RCC 7860 (cell line): ENCODE measurements around the gene PRKD2.
A peak's percentile ranks its signal among the peaks of the same experiment; 100 is the strongest.
"Not testable (repeated sequence)": the region's sequence is repeated elsewhere in the genome, so short reads cannot be mapped to it uniquely, and the experiment has no call there.

Source experiments
- DNase-seq: peaks from one replicate; pipeline ENCODE4 v3.0.0-alpha.2; 2015; ENCODE audit warnings: low spot score
- FAIRE-seq: peaks from 2 replicates; lab custom pipeline; 2012; peaks lifted over from hg19 to GRCh38; lab: Jason Lieb, UNC

Gene PRKD2

DNA sequence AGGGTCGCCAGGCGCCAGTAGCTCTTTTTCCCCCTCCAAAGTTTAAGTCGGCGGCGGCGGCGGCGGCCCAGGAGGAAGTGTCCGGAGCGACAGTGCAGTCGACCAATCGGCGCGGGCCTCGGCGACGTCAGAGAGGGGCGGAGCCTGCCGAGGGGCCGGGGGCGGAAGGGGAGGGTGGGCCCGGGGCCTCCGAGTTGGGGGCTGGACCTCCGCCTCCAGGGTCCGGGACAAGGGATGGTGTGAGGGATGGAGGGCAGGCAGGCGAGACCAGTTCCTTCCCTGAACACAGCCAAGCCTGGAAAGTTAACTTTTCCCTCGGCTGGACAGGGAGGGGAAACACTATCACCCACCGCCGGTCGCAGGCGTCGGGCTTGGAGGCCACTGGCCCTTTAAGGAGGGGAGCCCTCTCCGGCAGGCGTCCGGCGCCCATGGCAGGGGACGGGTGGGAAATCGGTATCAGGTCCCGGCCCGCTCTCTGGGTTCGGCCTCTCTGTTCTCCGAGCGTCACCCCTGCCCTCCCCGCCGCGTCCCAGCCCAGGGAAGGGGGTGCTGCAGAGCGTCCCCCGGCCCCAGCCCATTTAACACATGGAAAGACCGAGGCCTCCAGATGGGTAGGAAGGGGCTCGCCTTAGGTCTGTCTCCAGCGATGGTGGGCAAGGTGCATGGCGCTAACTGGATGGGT lies at the start of gene PRKD2:
Gene PRKD2 (minus strand): TSS at position 81 of the 682 bp plus-strand sequence. CDS start 744 bp downstream, outside the sequence.
- FAIRE-seq: no peak
- DNase-seq: peak; percentile 47

DNA sequence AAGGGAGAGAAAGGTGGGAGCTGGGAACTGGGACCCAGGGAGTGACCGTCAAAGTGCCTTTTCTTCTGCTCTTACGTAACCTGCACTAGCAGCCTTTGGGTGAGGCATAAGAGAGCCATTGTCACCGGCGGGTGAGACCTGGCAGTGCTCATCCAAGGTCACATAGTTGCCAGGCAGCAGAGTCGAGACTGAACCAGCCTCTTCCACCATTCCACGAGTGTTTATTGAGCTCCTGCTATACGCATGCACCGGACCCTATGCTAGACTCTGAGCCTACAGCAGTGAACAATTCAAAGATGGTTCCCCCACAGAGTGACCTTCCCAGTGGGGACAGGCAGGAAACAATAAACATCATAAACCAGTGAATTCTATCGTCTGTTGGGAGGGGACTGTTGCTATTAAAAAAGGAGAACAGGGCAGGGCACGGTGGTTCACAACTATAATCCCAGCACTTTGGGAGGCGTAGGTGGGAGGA lies 47.9 kb upstream of the PRKD2 start:
- FAIRE-seq: no peak
- DNase-seq: no peak

DNA sequence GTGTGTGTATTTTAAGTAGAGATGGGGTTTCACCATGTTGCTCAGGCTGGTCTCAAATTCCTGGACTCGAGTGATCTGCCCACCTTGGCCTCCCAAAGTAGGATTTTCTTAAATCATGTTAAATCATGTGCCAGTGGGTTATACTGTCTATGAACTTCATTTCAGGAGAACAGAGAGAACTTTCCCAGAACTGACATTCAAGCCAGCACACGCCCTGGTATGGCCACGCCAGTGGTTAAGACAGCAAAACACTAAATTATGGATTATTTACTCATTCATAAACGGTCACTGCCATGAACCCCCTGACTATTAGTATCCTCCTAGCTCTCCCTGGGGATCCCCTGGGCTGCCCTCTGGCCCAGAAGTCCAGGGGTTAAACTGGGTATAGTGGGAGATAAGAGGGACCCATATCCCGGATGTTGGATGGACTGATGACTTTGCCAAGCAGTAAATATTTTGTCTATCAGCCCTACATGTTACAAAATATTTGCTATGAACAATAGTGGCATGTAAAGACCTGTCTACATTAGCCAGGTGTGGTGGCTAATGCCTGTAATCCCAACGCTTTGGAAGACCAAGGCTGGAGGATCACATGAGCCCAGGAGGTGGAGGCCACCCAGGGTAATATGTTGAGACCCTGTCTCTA lies 45.5 kb upstream of the PRKD2 start:
- FAIRE-seq: no peak
- no peak for DNase-seq

DNA sequence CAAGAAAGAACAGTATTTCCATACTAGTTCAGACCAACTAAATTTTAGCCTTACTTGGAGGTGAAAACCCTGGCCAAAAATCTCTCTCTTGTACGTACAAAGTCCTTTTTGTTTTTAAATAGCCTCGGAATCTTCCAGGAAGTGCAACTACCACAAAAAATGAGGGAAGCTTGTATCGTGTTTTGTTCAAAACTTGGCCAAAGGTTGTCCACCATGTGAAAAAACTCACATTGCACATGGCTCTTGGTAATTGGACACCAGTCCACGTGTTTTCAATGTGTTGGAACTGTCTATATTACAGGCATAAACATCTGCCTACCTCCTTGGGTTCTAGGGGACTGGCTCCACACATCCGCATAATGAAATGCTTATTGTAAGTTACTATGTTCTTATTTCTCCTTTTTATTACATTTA lies 44.5 kb upstream of the PRKD2 start:
- FAIRE-seq (no peak), DNase-seq (no peak)

DNA sequence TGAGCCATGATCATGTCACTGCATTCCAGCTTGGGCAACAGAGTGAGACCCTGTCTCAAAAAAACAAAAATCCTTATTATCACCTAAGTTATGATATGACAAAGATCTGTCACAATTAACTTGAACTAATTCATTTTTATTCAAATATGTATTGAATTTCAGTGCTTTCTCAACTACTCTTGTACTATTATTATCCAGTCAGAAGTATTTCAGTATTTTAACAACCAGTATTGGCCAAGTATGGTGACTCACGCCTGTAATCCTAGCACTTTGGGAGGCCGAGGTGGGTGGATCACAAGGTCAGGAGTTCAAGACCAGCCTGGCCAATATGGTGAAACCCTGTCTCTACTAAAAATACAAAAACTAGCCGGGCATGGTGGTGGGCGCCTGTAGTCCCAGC lies 44.0 kb upstream of the PRKD2 start:
- not testable (repeated sequence) for FAIRE-seq, DNase-seq

DNA sequence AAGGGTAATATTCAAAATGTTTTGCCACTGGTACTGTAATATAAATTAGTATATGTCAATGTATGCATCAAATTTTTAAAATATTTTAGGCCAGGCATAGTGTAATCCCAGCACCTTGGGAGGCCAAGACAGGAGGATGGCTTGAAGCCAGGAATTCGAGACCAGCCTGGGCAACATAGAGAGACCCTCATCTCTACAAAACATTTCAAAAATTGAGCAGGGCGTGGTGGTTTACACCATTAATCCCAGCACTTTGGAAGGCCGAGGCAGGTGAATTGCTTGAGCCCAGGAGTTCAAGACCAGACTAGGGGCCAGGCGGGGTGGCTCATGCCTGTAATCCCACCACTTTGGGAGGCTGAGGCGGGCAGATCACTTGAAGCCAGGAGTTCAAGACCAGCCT lies 43.4 kb upstream of the PRKD2 start:
- FAIRE-seq (no peak), DNase-seq (no peak)

DNA sequence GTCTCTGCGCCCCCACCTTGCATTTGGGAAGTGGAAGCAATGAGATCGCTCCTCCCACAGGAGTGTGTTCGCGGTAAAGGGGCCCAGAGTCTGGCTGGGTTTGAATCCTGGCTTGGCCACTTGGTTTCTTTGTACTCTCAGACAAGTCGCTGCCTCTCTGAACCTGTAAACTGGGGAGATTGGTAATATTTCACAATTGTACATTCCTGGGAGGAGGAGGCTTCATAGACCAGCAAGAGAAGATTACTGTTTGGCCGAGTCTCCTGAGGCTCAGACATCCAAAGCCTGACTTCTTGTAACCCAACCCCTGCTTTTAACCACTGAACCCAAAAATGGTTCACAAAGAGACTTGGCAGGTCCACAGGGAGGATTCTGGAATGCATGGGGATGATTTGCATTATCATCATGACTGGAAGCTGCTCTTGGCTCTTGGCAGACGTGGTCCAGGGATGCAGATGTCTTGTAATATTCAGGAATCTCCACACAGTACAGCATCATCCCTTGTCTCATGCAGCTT lies 43.0 kb upstream of the PRKD2 start:
- FAIRE-seq: no peak
- no peak for DNase-seq

DNA sequence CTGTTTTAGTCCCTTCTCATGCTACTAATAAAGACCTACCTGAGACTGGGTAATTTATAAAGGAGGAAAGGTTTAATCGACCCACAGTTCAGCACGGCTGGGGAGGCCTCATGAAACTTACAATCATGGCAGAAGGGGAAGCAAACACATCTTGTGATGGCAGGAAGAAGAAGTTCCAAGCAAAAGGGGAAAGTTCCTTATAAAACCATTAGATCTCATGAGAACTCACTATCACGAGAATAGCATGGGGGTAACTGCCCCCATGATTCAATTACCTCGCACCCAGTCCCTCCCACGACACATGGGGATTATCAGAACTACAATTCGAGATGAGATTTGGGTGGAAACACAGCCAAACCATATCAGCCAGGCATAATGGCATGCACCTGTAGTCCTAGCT lies 42.3 kb upstream of the PRKD2 start:
- FAIRE-seq: no peak
- no peak for DNase-seq

DNA sequence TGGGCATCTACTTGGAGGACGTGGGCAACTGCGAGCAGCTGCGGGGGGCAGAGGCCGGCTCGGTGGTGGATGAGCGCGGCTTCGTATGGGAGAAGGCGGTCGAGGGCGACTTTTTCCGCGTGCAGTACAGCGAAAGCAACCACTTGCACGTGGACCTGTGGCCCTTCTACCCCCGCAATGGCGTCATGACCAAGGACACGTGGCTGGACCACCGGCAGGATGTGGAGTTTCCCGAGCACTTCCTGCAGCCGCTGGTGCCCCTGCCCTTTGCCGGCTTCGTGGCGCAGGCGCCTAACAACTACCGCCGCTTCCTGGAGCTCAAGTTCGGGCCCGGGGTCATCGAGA lies 39.6 kb upstream of the PRKD2 start:
- DNase-seq (no peak), FAIRE-seq (no peak)

DNA sequence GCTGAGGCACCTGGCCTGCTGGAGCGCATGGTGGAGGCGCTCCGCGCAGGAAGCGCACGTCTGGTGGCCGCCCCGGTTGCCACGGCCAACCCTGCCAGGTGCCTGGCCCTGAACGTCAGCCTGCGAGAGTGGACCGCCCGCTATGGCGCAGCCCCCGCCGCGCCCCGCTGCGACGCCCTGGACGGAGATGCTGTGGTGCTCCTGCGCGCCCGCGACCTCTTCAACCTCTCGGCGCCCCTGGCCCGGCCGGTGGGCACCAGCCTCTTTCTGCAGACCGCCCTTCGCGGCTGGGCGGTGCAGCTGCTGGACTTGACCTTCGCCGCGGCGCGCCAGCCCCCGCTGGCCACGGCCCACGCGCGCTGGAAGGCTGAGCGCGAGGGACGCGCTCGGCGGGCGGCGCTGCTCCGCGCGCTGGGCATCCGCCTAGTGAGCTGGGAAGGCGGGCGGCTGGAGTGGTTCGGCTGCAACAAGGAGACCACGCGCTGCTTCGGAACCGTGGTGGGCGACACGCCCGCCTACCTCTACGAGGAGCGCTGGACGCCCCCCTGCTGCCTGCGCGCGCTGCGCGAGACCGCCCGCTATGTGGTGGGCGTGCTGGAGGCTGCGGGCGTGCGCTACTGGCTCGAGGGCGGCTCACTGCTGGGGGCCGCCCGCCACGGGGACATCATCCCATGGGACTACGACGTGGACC lies 39.1 kb upstream of the PRKD2 start:
- DNase-seq (no peak), FAIRE-seq (no peak)

DNA sequence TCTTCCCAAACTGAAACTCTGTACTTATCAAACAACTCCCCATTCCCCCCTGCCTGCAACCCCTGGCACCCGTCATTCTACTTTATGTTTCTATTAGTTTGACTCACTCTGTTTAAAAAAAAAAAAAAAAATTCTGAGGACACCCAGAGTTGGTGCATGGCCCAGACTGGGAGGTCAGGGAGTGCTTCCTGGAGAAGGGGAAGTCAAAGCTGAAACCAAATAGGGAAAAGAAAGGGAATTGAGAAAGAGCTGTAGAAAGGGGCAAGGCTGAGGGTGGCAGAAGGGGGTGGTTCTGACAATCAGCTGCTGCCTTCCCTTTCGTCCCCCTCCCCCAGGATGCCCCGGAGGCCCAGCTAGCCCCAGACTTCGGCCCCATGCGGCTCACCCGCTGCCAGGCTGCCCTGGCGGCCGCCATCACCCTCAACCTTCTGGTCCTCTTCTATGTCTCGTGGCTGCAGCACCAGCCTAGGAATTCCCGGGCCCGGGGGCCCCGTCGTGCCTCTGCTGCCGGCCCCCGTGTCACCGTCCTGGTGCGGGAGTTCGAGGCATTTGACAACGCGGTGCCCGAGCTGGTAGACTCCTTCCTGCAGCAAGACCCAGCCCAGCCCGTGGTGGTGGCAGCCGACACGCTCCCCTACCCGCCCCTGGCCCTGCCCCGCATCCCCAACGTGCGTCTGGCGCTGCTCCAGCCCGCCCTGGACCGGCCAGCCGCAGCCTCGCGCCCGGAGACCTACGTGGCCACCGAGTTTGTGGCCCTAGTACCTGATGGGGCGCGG lies 38.4 kb upstream of the PRKD2 start:
- DNase-seq (no peak), FAIRE-seq (no peak)

DNA sequence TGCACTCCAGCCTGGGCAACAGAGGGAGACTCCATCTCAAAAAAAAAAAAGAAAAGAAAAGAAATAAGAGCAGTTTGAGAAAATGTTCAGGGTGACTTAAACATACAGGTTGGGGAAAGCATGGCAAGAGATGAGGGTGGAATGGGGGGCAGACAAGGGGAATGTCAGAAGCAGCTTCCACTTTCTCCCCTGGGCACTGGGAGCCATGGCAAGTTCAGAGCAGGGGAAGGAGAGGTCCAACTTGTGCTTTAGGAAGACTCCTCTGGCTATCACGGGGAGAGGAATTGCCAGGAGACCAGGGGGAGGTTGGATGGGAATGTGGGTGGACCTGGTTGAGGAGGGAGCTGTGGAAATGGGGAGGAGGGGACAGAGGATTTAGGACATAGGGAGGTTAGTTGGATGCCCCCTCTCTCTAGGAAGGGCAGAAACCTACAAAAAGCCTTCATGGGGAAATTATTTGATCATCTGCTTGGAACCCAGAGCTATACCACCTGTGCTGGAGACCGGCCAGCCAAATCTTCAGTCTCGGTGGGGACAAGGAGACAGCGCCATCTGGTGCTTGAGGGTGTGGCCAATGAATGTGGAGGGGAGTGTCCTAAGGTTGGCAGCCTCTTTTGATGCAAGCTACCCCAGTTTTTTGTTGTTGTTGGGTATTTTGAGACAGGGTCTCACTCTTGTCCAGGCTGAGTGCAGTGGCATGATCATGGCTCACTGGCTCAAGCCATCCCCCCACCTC lies 36.7 kb upstream of the PRKD2 start:
- FAIRE-seq (no peak), DNase-seq (no peak)

DNA sequence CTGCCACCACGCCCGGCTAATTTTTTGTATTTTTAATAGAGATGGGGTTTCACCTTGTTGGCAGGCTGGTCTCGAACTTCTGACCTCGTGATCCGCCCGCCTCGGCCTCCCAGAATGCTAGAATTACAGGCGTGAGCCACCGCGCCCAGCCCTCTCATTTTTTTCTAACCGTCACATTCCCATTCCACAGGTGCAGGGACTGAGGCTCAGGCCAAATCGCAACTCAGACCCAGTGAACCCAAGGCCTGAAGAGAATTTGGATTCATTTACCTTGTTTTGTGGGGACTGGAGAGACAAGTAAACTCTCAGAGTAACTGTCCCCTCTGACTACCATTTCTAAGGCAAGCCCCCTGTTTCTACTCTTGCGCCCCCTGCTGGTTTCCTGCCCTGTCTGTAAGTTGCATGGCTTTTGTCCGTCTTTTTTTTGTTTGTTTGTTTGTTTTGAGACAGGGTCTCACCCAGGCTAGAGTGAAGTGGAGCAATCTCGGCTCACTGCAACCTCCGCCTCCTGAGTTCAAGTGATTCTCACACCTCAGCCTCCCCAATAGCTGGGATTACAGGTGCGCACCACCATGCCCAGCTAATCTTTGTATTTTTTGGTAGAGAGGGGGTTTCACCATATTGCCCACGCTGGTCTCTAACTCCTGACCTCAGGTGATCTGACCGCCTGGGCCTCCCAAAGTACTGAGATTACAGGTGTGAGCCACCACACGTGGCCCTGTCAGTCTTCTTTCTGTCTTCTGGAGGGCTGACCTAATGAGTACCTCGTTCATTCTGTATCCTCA lies 31.6 kb upstream of the PRKD2 start:
- DNase-seq (peak; percentile 20), FAIRE-seq (no peak)

DNA sequence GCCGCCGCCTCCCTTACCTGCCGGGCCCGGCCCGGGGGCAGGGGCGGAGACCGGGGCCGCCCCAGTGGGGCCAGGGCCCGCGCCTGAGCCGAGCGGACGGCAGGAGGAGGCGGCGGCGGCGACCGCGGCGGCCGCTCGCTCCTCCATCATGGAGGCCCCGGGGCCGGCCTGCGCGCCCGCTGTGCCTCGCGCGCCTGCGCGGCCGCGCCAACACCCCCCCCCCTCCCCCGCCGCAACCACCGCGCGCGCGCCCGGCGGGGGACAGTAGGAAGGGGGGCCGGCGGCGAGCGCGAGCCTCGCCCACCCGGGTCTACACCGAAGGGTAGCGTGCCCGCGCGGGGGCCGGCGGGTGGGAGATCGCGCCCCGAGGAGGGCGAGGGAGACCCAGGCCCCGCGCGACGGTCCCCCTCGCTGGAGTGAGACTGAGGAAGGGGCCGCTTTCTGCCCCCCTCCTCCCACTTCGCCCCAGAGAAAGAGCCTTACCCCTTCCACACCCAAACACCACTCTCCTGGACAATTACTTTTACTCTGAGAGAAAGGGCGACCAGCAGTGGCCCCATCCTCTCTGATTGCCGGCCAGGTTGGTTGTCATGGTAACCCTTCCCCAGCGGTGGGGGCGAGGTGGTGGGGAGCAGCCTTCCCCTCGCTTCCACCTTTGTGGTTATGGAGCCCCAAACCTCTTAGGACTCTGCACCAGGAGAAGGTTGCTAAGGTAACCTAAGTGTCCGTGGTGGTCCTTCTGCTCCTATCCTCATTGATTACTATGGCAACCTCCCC lies 29.6 kb upstream of the PRKD2 start, which contains the start of gene STRN4:
Gene STRN4 (minus strand): TSS at position 170 of the 777 bp plus-strand sequence. CDS start 20 bp downstream, at position 150.
- FAIRE-seq (no peak), DNase-seq (no peak)

DNA sequence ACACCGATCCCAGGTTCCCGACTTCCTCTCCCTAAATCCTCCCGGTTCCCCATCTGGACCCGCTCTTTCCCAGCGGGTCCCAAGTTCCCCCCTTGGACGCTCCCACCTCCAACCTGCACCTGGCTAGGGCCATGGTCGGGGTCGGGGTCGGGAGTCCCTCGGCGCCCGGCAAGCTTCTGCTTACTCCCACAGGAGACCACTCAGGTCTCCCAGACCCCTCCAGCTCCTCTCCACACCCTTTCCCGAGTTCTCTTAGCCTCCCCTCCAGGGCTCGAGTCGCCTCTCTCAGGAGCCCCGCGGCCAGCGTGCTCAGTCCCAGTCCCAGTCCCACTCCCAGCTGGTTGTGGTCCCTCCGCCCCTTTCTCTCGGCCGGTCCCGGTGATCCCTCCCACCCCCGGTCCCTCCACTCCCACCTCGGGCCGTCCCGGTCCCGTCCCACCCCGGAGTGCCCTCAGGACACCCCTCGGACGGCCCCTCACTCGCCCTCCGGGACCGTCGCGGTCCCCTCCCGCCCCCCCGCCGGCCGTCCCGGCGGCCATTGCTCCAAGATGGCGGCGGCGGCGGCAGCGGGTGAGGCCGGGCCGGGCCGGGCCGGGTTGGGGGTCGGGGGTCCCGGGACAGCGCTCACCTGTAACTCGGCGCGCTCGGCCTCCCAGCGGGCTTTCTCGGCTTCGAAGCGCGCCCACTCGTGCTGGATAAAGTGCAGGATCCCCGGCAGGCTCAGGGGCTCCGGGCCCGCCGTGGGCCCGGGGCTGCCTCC lies 28.8 kb upstream of the PRKD2 start, which contains the start of gene FKRP:
Gene FKRP (plus strand): TSS at position 537 of the 760 bp plus-strand sequence. CDS start 9,394 bp downstream, outside the sequence.
- FAIRE-seq (no peak), DNase-seq (no peak)

DNA sequence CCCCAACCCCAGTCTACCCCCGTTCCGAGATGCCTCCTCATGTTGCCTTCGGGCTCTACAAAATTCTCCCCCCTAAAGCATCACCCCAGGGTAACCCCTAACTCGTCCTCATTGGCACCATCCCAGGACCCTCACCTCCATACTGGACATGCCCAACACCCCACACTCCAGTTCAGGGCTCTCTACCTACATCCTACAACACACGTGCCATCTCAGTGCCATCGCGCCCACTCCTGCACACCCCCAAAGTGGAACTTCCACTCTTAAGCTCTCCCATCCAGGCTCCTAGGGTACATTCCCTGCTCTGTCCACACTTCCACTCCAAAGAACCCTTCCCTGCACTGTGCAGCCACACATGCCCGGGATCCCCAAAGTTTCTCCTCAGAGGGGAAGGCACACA lies 28.1 kb upstream of the PRKD2 start:
- no peak for FAIRE-seq

DNA sequence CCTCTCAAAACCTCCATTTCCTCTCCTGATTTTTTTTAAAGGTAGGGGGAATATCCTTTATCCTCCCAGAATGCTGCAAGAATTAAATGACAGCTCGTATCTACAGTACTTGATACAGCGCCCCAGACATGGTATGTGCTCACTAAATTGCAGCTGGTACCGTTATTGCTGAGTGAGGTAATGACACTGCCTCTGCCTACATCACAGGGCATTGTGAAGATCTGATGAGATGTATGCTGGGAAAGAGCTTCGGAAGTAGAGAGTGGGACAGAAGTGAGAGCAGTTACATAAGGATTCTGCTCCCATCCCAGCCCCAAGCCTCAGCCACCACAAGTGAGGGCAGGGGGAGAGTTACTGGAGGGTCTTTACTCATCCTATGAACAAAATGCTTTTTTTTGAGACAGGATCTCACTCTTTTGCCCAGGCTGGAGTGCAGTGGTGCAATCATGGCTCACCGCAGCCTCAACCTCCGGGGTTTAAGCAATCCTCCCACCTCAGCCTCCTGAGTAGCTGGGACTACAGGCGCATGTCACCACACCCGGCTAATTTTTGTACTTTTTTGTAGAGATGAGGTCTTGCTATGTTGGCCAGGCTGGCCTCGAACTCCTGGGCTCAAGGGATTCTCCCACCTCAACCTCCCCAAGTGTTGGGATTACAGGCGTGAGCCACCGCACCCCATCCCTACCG lies 27.2 kb upstream of the PRKD2 start:
- DNase-seq: no peak
- no peak for FAIRE-seq

More for the DNA sequence above, 28.1 kb upstream of the PRKD2 start:
- no peak for DNase-seq
